ENCODE measurements around the gene TMEM54. TPM values are rescaled to one million over a fixed set of nuclear protein-coding genes. Genes with fewer than 3 reads are reported as not detected.

Gene TMEM54
- total RNA-seq, 1 donor from 2014 or later, result 0.44 TPM

- no peak overlapping the region for H3K27ac Mint-ChIP-seq
- intact Hi-C loops (cut with micrococcal nuclease), result no loop called here
- H3K4me1 Mint-ChIP-seq, result peaks cover 8% of the 10 kb centered on the region
- H3K4me3 Mint-ChIP-seq, result no peak overlapping the region
- H3K36me3 Mint-ChIP-seq (ENCODE audit: low read depth), result no peaks in the 10 kb centered on the region
- DNase-seq (no peak), ATAC-seq (ENCODE audit: low read depth) (no peak)
- TF ChIP-seq CTCF (IDR thresholded peaks at IDR 0.05), result no peak
- ChIA-PET CTCF (no interaction called here), POLR2A (no interaction called here)
- H3K9me3 Mint-ChIP-seq, result no peaks in the 10 kb centered on the region
- H3K27me3 Mint-ChIP-seq, result peaks cover 39% of the 10 kb centered on the region
These were observed 1.4 kb downstream of the TMEM54 start for GRCh38 chr1:32899586-32900296.

- CTCF ChIA-PET, result no interaction called here
- POLR2A ChIA-PET, result no interaction called here
- H3K27ac Mint-ChIP-seq, result no peak overlapping the region
- ATAC-seq (ENCODE audit: low read depth) (no peak), DNase-seq (no peak)
- H3K4me3 Mint-ChIP-seq, result no peak overlapping the region
- no peak for TF ChIP-seq CTCF (IDR thresholded peaks at IDR 0.05)
- no peaks in the 10 kb centered on the region for H3K9me3 Mint-ChIP-seq
- peaks cover 8% of the 10 kb centered on the region for H3K4me1 Mint-ChIP-seq
- intact Hi-C loops (cut with micrococcal nuclease), result no loop called here
- no peaks in the 10 kb centered on the region for H3K36me3 Mint-ChIP-seq (ENCODE audit: low read depth)
- peaks cover 39% of the 10 kb centered on the region for H3K27me3 Mint-ChIP-seq
These were observed 2.2 kb downstream of the TMEM54 start for GRCh38 chr1:32898958-32899357.

- Mint-ChIP-seq H3K27me3 (peaks cover 40% of the 10 kb centered on the region), H3K4me3 (no peak overlapping the region), H3K36me3 (ENCODE audit: low read depth) (no peaks in the 10 kb centered on the region), H3K4me1 (peaks cover 14% of the 10 kb centered on the region), H3K9me3 (no peaks in the 10 kb centered on the region), H3K27ac (no peak overlapping the region)
- CTCF ChIA-PET, result no interaction called here
- intact Hi-C loops (cut with micrococcal nuclease), result no loop called here
- ATAC-seq (ENCODE audit: low read depth) (no peak), DNase-seq (no peak)
- POLR2A ChIA-PET, result no interaction called here
- no peak for TF ChIP-seq CTCF (IDR thresholded peaks at IDR 0.05)
These were observed 3.1 kb downstream of the TMEM54 start for GRCh38 chr1:32898056-32898455.

- Mint-ChIP-seq H3K36me3 (ENCODE audit: low read depth) (no peaks in the 10 kb centered on the region), H3K4me1 (peaks cover 19% of the 10 kb centered on the region), H3K4me3 (no peak overlapping the region), H3K9me3 (no peaks in the 10 kb centered on the region), H3K27ac (no peak overlapping the region), H3K27me3 (peaks cover 40% of the 10 kb centered on the region)
- DNase-seq (no peak), ATAC-seq (ENCODE audit: low read depth) (no peak)
- ChIA-PET POLR2A (no interaction called here), CTCF (interaction anchor here (1.5 kb wide), 1 partner anchor 16 kb away, joined by 3 read pairs; no protein-coding TSS in a partner anchor)
- intact Hi-C loops (cut with micrococcal nuclease), result no loop called here
- no peak for TF ChIP-seq CTCF (IDR thresholded peaks at IDR 0.05)
These were observed 3.8 kb downstream of the TMEM54 start for GRCh38 chr1:32897082-32898049.

GRCh38 chr1:32896451-32896850, 4.7 kb downstream of the TMEM54 start:
- Mint-ChIP-seq H3K36me3 (ENCODE audit: low read depth) (no peaks in the 10 kb centered on the region), H3K27ac (no peak overlapping the region), H3K4me1 (peaks cover 22% of the 10 kb centered on the region), H3K9me3 (no peaks in the 10 kb centered on the region), H3K4me3 (no peak overlapping the region), H3K27me3 (peaks cover 43% of the 10 kb centered on the region)
- DNase-seq (no peak), ATAC-seq (ENCODE audit: low read depth) (no peak)
- ChIA-PET POLR2A (no interaction called here), CTCF (interaction anchor here (1.5 kb wide), 1 partner anchor 15 kb away, joined by 3 read pairs; no protein-coding TSS in a partner anchor)
- no peak for TF ChIP-seq CTCF (IDR thresholded peaks at IDR 0.05)
- intact Hi-C loops (cut with micrococcal nuclease), result no loop called here

All from activated B cell treated with CpG ODN at 0.5 μM for 24 hours (primary cell).